ENCODE results near the gene CPXM1.
"Not testable (repeated sequence)": the region's sequence is repeated elsewhere in the genome, so short reads cannot be mapped to it uniquely, and the experiment has no call there.

The CPXM1 gene

DNA sequence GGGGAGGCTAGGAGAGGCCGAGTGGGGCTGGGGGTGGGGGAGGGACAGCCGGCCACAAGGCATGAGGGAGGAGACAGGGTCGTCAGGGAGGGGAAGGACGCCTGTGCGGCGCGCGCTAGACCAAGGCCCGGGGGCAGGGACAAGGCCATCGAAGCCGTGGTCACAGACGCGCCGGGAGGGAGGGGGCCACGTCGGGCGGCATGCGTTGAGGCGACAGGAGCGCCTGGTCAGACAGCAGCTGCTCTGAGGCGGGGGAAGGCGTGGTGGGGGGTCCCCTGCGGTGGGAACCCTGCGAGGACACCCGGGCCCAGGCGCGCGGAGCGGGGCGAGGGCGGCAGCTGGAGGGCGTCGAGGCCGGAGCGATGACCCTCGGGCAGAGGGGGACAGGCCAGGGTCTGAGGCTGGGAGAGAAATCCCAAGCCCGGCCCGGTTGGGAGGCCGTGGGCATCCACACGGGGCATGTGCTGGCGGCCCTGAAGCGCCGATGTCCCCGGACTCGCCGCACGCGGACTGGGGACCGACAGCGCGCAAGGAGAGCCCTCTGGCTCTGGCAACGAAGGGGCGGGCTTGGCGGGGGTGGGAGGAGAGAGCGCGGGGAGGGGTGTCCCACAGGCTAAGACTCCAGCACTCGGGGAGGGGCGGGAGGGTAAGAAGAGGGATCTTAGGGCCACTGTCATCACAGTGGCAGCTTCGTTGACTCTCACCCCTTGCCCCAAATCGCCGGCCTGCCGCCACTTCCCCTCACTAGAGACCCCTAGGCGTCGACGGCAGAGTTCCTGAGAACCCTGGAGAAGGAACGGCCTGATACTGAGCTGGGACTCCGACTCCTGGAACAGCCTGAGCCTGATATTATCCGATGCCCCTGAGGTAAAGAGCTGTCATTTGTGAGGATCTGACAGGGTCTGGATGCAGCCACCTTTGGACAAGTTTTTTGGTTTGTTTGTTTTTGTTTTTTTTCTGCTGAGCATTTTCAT is 20.8 kb upstream of the CPXM1 start:
- no peak for DNase-seq

DNA sequence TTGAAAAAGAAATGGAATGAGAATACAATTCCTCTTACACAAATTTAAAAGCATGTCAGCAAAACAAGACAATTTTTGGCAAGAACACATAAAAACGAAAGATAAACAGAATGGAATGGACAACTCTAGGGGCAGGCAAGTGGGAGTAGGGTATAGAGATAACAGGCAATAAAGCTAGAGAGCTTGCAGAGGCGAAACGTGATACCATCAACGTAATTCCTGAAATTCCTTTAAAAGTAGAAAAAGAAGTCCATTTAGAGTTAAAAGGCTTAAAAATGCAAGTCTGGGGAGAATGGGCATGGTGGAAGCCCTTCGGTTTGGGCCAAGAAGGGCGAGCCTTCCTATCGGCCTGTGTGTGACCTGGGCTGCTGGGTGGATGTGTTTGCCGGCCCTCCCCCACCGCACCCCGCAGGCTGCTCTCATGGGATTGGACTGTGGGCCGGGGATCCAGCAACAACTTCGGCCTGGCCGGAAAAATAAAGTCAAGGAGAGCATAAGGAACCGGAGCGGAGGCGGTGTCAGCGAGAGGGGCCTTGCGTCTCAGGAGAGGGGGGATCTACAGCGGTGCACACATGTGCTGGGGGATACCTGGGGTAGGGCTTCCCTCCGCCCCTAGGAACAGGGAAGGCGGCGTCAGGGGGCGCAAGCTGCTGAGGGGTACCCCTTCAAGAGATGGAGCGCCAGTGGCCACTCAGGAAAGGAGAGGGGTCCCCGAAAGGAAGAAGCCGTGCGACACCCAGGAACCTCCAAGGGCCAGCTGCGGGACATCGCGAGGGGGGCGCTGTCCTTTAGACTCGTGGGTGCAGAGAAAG is 19.9 kb upstream of the CPXM1 start:
- no peak for DNase-seq

DNA sequence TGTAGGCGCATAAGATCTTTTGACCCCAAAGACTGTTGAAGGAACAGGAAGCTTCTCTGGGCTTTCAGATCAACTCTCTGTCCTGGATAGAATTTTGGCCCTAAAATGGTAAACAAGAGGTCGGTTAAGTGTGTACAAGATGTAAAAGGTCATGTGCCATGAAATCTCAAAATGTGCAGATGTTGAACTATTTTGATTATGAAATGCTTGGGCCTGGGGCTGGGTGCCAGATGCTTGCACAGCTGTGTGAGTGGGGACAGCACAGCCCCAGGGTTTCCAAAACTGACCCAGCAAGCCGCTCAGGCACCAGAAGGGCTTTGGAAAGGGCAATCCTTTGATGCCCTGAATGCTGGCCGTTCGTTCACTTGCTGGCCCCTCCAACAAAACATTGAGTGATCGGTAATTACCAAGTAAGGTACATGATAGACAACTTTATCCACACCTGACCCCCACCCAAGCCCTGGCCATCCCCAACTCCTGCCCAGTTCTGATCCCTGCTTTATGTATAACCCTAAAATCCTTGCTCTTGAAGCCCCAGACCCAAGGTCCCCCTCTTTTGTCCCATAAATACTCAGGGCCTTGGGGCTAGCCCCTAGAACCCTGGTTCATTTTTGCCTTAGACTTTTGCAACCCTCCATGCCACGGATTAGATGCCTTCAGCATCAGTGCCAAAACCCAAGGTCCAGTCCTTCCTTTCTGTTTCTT is 17.6 kb upstream of the CPXM1 start:
- no peak for DNase-seq

DNA sequence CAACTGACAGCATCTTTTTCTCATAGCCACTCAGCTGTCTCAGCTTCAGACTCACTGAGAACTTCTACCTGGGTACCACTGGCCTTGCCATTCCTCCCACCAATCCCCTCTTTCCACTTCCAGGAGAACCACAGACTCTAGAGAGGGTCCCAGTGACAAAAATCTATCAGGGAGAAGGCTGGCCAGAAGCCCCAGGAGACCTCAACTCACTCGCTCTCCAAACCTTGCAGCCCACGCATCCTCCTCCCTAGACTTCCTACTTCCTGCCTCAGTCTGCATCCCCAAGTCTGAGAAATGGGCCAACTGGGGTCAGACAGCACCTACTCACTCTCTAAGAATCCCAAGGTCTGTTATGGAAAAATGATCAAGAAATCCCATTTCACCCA is 16.9 kb upstream of the CPXM1 start:
- no peak for DNase-seq

DNA sequence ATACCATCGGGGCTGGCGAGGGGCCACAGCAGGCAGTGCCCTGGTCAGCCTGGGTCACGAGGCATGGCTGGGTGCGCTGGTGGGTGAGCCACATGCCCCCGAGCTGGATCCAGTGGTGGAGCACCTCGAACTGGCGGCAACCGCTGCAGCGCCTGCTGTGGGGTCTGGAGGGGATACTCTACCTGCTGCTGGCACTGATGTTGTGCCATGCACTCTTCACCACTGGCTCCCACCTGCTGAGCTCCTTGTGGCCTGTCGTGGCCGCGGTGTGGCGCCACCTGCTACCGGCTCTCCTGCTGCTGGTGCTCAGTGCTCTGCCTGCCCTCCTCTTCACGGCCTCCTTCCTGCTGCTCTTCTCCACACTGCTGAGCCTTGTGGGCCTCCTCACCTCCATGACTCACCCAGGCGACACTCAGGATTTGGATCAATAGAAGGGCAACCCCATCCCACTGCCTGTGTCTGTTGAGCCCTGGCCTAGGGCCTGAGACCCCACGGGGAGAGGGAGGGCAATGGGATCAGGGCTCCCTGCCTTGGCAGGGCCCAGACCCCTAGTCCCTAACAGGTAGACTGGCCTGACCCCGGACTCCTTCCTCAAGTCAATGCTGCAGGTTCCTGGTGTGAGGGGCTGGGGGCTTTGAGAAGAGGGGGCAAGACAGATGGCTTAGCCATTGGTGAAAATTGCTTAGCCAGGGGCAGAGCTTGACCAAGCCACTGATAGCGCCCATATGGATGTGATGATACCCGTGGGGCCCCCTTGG is 16.3 kb upstream of the CPXM1 start:
- DNase-seq = no peak

DNA sequence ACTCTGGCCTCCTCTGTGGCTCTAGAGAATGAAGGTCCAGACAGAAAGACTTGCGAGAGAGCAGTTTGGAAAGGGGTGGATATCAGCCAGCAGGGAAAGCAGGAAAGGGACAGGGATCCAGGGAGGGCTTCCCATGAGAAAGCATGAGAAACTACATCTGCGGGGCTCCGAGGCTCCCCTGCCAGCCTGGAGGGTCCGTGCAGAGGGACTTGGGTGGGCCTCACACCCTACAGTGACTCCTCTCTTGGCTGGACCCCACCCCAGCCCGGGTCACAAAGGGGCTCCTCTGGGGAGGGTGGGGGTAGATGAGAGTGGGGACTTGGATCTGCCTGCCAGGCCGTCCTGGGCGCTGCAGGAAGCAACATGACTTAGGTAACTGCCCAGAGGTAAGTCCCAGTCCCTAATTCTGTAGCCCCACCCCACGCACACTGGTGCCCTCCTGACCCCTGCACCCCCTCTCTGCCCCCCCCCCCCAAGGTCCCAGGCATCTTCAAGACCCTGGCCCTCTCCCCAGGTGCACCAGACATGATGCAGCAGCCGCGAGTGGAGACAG is 15.7 kb upstream of the CPXM1 start, which contains the start of gene TMEM239:
TSS of gene TMEM239 (plus strand) at position 335 of the 553 bp plus-strand sequence. CDS start at position 526, 191 bp downstream.
- no peak for DNase-seq

DNA sequence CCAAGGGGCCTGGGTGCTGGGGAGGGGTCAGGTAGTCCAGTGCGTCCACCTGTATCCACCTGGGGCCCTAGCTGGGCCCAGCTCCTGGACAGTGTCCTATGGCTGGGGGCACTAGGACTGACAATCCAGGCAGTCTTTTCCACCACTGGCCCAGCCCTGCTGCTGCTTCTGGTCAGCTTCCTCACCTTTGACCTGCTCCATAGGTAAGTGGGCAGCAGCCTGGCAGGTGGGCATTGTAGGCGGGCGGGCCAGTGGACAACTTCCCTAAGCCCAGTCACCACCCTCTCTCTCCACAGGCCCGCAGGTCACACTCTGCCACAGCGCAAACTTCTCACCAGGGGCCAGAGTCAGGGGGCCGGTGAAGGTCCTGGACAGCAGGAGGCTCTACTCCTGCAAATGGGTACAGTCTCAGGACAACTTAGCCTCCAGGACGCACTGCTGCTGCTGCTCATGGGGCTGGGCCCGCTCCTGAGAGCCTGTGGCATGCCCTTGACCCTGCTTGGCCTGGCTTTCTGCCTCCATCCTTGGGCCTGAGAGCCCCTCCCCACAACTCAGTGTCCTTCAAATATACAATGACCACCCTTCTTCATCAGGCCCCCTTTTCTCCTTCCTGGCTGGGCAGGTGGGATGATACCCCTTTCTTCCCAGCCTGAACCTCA is 14.9 kb upstream of the CPXM1 start:
- no peak for DNase-seq

DNA sequence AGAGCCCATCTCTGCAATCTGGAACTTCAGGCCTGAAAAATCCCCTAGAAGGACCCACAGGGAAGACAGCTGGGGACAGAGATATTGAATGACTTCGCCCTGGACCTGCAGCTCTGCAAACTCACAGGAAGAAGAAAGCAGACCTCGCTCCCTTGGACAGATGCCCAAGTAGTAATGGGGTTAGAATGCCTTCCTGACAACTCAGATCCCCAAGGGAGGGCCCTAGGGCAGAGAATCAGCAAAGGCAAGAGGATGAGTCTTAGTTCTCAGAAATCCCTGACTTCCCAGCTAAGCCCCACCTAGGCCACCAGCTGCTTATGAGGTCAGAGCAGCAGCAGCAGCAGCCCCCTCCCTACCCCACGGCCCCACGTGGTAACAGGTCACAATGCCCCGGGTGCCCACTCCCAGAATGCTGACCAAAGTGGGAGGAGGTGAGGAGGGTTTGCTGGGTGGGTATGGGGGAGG is 14.2 kb upstream of the CPXM1 start, which contains the start of gene C20orf141:
TSS of gene C20orf141 (plus strand) at position 401 of the 465 bp plus-strand sequence. CDS start 198 bp downstream, outside the sequence.
- DNase-seq = no peak

DNA sequence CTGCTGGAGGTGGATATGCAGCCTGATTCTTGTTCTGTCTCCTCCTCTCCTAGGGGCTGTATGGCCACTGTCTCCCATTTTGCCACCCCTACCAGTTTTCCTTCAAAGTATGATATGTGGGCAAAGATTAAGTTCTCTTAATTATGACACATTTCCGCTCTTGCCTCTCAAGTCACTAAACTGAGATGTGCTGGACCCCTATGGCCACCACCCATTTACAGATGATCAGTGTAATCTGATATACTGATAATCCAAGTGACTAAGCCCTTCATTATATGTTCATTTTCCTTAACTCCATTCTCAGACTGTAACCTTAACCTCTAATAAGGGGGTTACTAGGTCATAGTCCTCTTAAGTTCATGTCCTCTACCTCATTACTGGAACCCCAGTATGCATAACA is 13.6 kb upstream of the CPXM1 start:
- no peak for DNase-seq

DNA sequence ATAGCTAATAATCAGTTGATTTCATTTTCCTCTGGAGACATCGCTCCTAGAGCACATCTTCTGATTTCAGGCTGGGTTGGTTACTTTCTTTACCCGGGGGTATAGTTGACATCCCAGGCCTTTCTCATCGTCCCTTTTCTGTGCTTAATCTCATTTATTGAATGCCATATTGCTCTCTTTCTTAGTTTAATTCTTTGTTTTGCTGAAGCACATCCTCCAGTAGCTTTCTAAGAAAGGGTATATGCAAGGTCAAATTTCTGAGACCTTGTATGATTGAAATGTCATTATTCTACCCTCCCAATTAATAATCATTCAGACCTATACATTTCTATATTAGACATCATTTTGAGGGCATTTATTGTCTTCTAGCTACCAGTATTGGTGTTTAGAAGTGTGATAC is 11.8 kb upstream of the CPXM1 start:
- DNase-seq = no peak

DNA sequence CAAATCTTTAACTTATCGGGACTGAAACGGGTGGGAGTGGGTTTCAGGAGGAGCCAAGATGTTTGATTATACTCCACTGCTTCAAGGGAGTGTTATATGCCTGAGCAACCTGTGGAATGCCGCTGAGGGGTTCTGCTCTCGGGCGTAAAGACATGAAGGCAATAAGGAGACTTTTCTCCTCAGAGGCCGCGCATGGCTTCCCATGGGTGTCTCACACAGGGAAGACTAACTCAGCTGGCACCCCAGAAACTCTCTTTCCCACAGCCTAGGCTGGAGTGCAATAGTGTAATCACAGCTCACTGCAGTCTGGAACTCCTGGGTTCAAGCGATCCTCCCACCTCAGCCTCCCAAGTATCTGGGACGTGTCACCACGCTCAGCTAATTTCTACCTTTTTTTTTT is 9.3 kb upstream of the CPXM1 start:
- DNase-seq = no peak

DNA sequence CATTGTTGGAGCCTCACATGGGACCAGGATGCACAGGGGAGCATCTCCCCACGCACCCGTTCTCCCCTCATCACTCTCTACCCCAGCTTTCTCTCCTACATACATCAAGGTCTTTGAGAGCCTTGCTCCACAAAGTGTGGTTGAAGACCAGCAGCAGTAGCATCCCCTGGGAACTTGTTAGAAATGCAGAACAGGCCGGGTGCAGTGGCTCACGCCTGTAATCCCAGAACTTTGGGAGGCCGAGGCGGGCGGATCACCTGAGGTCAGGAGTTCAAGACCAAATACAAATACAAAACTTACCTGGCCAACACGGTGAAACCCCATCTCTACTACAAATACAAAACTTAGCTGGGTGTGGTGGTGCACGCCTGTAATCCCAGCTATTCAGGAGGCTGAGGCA is 7.5 kb upstream of the CPXM1 start:
- not testable (repeated sequence) for DNase-seq

DNA sequence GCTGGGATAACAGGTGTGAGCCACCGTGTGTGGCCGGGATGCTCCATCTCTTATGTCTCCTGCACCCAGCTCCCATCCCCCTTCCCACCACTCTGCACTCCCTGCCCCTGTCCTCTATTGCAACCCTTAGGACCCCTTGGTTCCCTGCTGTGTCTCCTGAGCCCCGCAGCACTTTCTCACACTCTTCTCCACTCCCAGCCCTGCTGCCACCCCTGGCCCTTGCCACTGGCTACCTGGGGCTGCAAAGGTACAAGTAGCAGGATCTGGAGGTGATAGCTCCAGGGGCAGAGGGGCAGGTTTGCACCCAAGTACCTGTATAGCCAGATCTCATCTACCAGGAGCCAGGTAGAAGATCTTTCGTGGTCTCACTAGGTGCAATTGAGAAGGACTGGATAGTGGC is 6.6 kb upstream of the CPXM1 start:
- no peak for DNase-seq

DNA sequence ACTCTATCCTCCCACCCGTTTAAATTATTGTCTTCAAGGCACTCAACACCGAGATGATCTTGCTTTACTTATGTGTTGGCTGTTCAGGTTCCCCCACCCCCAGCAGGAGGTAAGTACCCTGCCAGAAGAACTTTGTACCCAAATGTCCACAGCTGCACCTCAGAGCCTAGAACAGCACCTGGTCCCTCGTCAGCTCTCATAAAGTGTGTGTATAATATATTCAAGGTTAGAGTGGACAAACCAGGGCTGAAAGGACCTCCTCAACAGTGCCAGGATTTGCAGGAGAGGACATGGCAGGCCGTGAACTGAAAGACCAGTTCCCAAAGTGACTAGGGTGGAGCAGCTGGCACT is 5.9 kb upstream of the CPXM1 start:
- no peak for DNase-seq

DNA sequence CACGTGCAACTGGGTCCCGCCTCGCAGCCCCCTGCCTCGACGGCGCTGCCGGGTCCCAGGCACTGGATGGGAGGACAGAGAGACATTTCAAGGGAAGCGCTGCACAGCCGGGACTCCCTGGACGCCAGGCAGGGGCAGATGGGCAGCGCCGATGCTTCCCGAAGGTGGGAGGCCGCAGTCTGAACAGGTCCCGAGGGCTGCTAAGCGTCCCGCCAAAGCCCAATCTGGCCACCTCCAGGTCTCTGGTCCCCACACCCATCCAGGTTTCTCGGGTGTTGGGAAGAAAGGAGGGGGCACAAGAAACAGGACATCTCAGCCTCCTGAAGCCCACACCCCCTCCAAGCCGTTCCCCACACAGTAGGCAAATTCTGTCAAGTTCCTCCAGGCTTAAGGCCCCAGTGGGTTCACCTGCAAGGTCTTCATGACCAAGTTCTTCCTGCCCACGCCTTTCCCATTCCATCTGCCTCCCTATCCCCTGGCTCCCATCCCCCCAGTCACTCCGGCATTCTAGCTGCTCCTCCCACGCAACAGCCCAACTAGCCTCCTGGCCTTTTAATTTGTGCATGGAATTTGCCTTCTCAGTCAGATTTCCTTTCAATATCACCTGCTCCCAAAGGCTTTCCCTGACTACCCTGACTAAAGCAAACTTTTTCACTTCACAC is 5.4 kb upstream of the CPXM1 start:
- no peak for DNase-seq

DNA sequence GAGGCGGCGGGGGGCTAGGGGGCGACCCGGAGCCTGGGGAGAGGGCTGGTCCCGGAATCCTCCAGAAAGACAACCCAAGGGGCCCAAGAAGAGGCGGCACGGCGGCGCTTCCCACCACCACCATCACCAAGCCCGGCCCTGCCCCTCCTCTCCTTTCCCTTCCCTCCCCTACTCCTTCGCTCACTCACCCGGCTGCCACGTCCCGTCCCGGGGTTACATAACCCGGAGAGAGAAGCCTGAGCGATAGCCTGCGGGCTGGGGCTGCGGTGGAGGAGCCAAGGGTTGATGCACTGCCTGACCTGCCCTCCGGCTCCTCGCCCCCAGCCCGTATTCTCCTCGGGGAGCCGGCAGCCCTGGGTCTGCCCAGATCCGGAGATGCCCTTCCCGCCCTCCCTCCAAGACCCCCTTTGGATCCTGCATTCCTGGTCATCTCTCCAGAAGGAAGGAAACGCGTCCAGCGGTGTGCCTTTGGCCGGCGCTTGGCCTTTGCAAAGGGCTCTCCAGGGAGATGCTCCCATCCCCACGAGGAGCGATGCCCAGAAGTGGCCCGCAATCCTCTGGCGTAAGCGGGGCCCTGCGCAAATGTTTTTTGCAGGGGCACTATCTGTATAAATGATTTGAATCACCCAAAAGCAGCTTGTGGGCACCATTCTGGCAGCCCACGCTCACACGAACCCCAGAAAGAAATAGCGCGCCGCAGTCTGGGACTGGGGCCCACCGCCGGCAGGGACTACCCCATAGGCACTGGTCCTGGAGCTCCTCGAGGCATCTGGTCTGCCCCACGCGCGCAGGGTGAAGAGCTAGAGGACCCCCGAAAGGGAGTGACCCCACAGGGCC is 4.6 kb upstream of the CPXM1 start:
- DNase-seq = no peak

DNA sequence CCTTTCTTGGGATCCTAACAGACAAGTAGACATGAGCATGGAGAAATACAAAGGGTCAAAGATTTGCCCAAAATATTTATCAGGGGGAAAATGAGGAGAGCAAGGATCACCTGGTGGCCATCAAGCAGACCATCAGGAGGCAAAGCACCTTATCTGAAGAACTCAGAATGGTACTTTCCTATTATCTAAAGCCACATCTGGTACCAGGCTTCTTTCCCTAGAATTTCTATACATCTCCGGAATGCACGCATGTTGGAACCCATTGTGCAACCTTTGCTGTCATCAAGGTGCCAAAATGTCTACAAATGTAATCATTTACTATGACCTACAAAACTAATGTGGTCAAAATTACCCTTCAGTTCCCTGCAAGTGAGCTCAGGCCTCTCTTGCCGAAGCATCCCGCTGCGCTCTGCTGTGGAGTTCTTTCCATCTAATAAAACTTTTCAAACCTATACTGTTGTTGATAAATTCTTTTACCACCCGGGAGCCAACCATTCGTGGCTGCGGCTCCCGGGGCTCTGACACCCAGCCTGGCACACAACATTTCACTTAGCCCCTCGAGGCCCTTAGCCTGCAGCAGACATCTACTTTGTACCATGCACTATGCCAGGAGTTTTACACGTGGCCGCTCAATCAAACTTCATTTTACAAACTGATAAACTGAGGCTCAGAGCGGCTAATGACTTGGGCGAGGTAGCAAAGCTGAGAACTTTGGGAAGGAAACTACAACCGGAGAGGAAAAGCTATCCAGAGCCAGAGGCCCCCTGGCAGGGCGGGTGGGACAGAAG is 3.8 kb upstream of the CPXM1 start:
- DNase-seq = no peak

DNA sequence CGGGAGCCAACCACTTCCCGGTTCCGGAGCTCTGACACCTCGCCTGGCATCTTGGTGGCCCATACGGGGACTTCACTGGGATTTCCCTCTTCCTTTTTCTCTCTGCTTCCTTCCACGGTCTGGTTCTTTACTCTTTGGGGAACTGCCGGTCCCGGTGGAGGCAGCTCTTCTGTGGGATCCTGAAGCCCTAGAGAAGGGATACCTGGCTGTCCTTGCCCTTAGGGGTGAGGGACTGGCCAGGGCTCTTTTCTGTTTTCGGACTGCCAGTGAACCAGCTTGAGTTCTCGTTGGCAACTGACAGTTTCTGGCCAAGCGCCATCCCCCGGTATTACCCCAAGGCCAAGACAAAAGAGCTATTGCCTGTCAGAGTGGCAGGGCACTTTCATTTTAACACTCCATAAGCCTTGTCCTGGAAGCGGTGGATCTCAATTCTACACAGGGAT is 880 bp upstream of the CPXM1 start:
- DNase-seq = peak; percentile 36

Measured in NCI-H146 (cell line).